Measurements from ENCODE around the gene TFDP2.

Gene TFDP2

DNA sequence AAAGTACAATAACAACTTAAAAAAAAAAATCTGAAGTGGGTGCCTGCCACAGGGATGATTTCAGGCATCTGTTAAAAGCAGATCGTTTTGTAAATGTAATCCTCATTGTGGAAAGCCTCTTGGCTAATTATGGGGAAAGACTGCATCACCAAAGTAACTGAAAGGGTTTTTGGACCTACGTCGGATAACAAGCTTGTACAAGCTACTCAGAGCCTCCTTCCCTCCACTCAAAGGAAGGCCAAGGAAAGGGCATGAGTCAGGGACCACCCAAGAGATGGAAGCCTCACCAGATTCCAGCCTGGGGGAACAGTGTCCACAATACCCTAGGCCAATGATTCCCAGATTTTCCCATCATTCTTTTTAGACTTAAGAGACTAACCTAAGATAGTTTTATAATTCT, 188.6 kb downstream of the TFDP2 start:
- DNase-seq (ENCODE audit: low read depth in 2 of 2): no peak

DNA sequence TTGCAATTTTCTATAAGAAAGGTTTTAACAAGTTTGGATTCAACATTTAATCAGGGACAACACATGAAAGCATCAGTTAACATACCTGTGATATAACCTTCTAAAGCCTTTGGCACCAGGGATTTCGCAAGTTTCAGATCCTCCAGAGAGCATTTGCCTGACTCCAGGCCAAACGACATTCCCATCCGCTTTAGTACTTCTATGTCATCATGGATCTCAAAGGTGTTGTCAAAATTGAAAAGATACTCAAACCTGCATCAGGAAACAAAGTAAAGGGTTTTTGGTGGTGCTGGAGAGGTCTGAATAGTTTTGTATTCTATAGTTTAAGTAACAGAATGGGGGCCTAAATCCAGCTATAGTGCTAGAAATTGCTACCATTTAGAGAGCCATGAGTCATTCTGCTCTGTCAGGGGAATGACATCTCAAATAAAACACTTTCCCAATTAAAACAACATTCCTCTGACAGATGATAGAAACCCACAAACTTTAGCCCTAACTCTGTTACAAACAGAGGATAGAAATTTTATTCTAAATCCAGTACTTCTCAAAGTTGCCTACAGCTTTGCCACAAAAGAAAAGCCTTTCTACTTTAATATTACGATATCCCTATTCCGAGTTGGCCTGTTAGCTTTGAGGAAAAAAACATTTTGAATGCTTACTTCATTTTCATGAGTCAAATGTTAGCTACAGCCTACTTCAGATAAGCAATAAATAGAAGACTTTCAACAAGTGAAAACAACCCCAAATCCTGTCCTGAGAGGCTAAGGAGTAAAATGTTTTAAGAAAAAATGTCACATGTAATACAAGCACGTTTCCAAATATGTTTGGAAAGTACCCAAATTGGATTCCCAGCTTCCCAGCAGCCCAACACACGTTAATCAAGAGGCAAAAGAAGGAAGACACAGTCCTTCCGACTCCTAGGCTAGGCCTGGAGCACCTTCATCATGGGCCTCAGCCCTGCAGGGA, 189.5 kb downstream of the TFDP2 start:
- no peak for DNase-seq (ENCODE audit: low read depth in 2 of 2)

DNA sequence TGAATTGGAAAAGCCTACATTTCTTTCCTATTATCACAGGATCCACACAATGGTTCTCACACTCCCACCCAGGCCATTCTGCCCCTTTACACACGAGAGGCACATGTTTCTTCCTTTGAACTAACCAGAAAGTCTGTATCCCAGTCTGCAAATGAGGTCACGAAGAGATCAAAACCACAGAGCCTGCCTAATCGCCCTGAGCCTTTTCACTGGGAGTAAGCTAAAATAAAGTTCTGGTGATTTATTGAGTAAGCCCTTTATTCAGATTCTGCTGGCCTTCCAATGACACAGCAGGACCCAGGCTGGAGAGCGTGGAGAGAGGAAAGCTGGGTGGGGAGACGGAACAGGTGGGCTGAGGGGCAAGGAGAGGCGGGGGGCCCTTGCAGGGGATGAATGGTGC, 194.2 kb downstream of the TFDP2 start:
- DNase-seq (ENCODE audit: low read depth in 2 of 2): no peak

DNA sequence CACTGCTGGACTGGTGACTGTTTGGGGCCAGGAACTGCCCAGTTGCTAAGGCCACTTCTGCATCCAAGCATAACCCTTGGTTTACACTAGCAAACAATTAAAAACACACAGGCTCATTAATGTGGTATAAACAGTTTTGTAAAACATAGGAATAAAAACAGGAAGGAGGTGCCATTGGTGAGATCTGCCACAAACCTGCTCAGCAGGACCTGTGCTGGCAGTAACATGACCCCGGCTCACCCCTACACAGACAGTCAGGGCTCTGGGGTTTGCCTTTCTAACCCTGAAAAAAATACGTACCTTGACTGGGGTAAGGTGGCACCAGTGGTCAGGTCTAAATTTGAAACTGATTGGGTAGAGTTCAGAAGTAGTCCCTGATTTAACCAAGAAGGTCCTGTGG, 196.7 kb downstream of the TFDP2 start:
- no peak for DNase-seq (ENCODE audit: low read depth in 2 of 2)

DNA sequence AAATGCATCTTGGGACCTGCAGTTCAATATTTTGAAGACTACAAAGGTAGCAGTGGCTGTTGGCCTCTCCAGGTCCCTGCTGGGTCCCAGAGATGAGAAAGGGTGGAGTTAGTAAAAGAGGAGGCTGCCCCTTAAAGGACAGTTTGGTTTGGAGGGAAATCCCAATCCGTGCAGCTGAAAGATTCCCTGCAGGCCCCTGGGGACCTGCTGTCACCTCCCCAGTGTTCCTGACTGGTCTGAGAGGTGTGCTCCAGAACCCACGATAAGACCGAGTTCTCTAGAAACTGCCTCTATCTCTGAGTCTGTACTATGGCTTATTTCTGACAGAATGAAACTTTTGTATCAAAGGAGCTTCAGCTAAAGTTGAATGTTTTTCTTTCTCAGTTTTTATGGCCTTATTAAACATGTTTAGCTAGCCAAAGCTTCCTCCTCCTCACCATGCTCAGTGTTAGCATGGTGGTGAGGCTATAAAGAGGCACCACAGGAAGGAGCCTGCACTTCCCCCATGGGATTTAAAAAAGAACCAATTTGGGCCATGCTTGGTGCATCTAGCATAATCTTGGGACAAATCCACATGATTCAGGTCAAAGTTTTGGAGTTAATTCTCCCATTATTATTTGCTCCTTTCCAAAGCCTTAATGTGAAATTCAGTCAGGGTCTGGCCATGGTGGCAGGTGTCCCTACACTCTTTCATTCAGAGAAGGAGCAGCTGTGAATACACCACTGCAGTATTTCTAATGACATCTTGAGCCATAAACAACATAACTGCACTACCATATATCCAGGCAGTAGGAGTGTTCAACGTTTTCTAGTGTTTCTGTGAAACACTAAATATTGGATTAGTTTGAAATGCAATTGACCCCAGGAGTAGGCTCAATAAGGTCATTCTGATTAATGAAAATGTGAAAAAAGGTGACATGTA, 198.5 kb downstream of the TFDP2 start:
- DNase-seq (ENCODE audit: low read depth in 2 of 2): no peak

DNA sequence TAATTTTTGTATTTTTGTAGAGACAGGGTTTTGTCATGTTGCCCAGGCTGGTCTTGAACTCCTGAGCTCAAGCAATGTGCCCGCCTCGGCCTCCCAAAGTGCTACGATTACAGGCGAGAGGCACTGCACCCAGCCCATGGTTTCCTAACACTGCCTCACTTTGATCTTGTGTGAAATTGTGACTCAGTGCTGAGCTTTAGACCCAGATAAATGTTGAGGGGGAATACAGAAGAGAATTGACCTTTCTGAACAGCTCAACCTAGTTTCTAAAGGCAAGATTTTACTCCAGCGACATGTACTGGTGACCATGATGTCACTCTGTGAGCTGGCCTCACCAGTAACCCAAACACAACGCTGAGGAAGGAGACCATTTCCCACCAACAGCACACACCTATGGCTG, 199.4 kb downstream of the TFDP2 start:
- DNase-seq (ENCODE audit: low read depth in 2 of 2): no peak

DNA sequence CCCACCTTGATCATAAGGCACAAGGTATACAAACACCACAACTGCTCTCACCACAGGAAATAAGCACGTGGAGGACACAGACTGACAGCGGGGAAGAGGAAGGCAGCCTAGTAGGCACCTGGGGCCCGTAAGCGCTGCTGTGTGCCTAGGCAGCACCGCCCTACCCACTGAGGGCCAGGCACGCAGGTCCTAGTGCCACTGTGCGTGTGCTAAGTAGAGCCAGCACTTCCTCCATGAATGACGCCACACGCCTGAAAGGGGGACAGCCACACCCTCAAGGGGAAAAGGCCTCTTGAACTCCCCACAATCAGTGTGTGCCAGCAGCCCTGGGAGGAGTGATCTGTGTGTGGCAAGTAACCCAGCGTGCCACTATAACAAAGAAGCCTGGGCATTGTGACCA, 199.9 kb downstream of the TFDP2 start:
- no peak for DNase-seq (ENCODE audit: low read depth in 2 of 2)

DNA sequence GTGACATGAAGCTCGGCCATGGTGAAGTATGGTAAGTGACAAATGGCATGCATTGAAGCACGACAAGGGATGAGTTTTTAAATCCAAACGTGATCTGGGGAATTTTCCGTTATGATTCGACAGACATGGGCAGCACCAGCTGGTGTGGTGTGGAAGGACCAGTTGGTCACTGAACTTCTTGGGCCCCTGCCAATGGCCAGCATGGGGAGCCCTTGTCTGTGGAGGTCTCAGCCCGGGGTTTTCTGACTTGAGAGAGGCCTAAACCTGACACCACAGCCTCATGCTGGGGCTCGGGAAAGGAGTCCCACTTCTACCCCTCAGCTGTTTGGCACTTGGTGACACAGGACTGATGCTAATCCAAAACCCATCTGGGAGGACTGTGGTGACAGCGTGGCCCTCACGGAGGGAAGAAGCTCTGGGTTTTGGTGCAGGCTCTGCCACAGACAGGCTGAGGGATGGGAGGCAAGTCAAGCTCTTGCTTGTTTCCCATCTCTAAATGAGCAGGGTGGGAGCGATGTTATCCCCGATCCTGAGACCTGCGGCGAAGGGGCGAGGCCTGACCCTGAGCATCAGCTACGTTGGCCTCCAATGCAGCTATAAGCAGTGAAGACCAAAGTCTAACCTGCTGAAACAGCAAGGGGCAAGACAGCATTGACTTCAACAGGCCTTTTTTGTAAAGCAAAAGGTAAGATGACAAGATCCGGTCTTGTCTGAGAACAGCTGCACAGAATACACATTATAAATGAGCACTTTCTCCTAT, 203.4 kb downstream of the TFDP2 start:
- DNase-seq (ENCODE audit: low read depth in 2 of 2): no peak

DNA sequence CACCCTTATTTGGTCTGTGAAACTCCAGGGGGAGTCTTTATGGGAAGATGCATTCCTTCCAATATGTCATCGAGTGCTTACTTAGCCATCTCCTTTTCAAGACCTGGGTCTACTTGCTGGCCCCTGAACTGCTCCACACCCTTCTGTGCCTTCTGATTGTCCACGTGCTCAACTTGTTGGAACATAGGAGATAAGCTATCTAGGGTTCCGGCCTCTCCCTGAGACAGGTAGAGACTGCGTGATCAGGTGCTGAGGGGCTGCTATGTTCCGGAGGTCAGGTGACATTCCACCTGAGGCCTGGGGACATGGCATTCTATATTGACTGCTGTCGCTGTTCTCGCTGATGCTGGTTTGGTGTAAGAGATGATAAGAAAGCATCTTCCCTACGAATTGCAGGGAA, 207.3 kb downstream of the TFDP2 start:
- DNase-seq (ENCODE audit: low read depth in 2 of 2): no peak

DNA sequence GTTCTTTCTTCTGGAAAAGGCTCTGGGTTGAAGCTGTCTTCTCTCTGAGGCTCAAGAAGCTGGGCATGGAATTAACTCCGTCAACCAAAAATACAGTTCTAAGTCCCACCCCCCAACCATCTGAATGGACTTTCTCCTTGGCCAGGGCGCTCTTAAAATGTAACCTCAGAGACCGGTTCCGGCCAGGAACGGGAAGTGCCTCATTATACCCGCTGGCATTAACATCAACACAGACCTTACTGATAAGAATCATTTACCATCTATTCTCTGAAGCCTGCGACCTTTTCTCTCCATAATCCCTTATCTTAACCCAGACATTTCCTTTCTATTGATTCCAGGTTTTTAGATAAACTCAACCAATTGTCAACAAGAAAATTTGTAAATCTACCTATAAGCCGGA, 208.3 kb downstream of the TFDP2 start:
- DNase-seq (ENCODE audit: low read depth in 2 of 2): no peak

DNA sequence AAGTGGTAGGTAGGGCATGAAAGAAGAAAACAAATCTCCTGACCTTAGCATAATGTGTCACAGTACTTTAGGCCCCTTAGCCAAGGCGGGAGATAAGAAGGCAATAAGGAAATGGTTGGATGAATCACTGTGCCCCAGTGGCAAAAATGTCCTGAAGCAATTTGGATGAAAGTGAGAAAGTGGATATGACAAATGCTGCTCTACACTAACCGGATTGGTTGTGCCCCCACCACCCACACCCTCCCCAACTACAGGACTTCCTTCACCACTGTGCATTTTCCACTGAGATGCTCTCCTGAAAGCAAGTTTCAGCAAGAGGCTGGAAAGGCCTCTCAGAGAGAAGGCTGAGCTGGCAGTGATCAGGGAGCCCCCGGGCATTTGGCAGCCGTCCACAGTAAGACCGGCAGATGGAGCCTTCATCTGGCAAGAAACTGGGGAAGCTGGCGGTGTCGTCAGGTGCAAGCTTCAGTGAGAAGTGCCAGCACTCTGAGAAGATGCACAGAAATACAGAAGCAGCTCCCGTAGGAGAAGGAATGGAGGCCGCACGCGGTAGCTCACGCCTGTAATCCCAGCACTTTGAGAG, 209.1 kb downstream of the TFDP2 start:
- DNase-seq (ENCODE audit: low read depth in 2 of 2): no peak

DNA sequence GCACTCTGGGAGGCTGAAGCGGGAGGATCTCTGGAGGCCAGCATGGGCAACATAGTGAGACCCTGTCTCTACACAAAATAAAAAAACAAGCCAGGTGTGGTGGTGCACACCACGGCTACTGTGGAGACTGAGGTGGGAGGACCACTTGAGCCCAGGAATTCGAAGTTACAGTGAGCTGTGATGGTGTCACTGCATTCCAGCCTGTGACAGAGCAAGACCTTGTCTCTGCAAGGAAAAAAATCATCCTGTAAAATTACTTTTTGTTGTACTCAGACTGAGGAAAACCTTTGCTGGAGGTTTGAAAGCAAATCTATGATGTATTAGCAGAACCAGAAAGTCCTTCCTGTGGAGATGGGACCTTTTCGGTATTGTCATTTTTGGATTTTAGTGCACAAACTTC, 209.6 kb downstream of the TFDP2 start:
- no peak for DNase-seq (ENCODE audit: low read depth in 2 of 2)

DNA sequence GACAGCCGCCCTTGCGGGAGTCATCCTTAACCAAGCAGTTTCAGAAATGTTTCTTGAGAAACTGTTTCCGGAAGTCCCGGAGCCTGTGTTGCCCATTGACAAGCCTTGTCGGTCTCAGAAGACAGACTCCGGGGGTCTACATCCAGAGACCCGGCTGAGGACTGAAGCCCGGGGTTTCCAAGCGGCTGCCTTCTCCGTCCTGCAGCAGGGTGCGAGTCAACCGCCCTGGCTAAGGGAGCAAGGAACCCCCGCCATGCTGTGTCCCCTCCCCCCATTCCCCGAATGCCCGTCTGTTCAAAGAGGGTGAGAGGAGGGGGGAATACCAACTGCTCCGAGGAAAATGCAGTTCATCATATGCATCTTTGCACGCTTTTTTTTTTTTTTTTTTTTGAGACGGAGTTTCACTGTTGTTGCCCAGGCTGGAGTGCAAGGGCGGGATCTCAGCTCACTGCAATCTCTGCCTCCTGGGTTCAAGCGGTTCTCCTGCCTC, 211.3 kb downstream of the TFDP2 start:
- no peak for DNase-seq (ENCODE audit: low read depth in 2 of 2)

DNA sequence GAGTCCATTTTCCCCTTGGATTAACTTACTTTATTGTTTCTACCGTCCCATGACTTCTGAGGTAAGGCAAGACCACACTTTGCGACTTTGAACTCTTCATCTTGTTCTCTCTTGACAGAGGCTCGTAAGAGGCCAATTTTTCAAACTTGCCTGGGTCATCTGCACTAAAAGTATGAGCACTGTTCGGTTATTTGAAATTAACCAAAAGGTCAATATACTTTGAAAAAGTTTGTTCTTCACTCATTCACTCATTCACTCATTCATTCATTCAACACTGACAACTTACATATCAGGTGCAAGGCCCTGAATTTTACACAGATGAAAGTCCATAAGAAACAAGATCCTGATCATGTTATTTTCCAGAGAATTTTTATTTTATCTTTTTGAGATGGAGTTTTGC, 215.0 kb downstream of the TFDP2 start:
- DNase-seq (ENCODE audit: low read depth in 2 of 2): no peak

DNA sequence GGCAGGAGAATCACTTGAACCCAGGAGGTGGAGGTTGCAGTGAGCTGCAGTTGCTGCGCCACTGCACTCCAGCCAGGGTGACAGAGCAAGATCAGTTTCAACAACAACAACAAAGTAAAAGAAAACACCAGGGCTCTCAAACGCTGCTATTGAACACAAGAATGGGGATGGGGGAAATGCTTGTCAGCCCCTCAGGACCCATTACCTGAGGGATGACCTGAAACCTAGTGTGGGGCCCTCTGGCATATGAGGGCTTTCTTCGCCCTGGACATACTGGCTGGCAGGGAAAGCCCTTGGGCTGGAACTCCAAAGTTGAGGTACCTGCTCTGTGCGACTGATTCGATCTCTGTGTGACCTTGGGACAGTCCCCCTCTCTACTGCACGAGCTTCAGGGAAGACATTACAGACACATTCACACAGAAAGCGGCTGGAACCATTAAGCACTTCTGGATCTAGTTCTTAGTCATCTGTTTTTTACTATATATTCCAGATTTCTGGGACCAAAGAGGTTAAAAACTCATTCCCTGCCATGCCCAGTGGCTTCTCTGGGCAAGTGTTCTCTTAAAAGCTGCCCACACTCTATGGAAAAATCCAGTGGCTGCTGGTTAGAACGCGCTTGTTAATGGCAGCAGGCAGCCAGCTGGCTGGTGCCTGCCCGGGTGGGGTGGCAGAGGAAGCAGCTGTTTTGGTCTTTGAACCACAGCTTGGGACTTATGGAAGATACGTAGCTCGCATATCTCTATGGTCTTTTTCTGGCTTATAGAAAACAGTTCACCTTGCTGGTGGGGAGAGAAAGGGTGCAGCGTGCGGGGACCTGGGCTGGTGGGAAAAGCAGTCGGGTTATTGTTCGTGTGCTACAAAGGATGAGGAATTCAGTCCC, 215.7 kb downstream of the TFDP2 start:
- no peak for DNase-seq (ENCODE audit: low read depth in 2 of 2)

DNA sequence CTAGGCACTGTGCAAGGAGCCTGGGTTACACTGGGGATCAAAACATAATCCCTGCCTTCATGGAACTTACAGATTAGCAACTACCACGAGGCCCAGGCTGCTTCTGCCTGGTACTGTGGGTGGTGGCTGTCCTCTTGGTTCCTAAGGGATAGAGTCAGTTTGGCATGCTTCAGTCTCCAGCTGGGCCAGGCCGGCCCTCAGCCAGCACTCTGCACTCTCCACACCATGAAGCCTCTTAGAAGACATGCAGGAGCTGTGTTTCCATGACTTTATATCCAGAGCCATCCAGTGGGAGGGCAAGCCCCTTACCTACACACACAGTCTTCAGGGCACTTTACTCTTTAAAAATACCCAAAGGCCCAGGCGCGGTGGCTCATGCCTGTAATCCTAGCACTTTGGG, 218.5 kb downstream of the TFDP2 start:
- DNase-seq (ENCODE audit: low read depth in 2 of 2): no peak

DNA sequence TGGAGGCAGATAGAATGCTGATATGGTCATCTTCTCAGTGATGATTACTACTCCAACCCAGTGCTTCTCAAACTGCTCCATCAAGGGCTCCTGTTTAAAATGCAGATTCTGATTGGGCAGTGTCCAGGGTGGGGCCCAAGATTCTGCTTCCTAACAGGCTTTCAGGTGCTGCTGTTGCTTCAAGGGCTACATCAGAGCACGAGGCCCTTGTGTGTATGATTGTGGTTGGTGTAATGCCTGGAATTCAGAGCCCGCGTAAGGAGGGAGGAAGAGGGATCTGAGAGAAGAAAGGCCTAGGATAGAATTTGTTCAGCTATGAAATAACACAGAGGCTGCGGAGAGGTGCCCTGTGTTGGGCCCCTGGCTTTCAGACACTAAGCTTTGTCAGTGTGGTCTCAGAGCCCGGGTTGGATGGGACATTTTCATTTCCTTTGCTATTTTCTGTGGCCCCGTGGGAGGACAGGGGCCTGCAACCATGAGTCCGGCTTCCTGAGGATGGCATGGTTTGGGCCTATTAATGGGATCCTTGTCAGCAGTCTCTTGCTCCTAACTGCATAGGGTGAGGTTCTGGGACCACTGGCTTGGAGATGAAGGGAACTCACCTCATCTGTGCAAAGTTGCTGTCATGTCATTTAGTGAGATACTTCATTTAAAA, 219.9 kb downstream of the TFDP2 start:
- DNase-seq (ENCODE audit: low read depth in 2 of 2): no peak

DNA sequence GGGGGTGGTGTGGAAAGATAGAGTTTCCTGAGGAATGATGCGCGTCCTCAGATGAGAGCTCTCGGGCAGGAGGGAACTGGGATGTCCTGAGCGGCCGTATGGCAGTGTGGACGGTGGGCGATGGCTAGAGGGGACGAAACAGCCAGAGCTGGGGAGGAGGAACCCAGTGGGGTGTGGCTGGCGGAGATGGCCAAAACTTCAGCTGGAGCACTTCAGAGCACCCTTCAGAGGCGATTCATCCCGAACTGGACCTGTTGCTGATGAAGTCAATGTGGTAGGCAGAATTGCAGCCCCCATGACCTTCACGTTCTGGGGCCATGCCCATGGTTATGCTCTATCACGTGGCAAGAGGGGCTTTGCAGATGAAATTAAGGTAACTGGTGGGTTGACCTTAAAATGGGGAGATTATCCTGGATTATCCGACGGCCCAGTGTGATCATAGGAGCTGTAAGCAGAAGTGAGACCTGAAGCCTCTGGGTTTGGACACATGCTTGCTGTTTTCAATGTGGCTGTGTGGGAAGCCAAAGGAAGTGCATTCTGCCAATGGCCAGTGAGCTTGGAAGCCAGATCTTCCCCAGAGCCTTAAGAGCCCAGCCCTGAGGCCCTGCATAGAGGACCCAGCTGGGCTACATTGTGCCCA, 220.6 kb downstream of the TFDP2 start:
- no peak for DNase-seq (ENCODE audit: low read depth in 2 of 2)

DNA sequence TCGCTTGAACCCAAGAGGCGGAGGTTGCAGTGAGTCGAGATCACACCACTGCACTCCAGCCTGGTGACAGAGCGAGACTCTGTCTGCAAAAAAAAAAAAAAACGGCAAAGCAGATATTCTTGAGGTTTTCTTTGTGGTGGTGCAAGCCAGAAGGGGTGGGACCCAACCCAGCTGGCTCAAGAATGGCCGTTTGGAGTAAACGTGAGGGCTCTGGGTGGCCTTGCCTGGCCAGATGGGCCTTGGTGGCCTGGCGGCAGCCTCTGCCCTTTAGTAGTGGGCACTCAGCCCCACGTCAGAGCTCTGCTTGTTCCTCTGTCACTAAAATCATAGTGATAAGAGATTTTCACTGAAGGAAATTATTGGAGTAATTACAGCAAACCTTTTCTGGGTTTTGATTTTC, 222.4 kb downstream of the TFDP2 start:
- no peak for DNase-seq (ENCODE audit: low read depth in 2 of 2)

Data from stimulated activated CD8-positive, alpha-beta memory T cell treated with anti-CD3 and anti-CD28 coated beads, Interleukin-2, amount 100 ng/mL, for 1 hour (primary cell).